Neural crest cell (in vitro differentiated cells): ENCODE results near the gene NIPSNAP2. TPM values are rescaled to one million over a fixed set of nuclear protein-coding genes. Genes with fewer than 3 reads are reported as not detected.
"Not testable (repeated sequence)": the region's sequence is repeated elsewhere in the genome, so short reads cannot be mapped to it uniquely, and the experiment has no call there.

Experiments used
- DNase-seq: peaks from one replicate; pipeline ENCODE4 v3.0.0; 2021; ENCODE audit warnings: low read depth, mixed read lengths, low spot score
- H3K27ac Mint-ChIP-seq: one replicate; pipeline ENCODE4 v1.8.0; 2021; ENCODE audit warnings: mild to moderate bottlenecking, mixed read lengths; ENCODE audit not compliant: unreplicated experiment
- H3K27me3 Mint-ChIP-seq: 2 replicates; pipeline ENCODE4 v1.8.0; 2021; ENCODE audit warnings: low read depth, mild to moderate bottlenecking, mixed read lengths
- H3K36me3 Mint-ChIP-seq: 2 replicates; pipeline ENCODE4 v1.8.0; 2021; ENCODE audit warnings: low read depth, mild to moderate bottlenecking, mixed read lengths
- H3K4me1 Mint-ChIP-seq: 2 replicates; pipeline ENCODE4 v1.8.0; 2021; ENCODE audit warnings: mixed read lengths
- H3K4me3 Mint-ChIP-seq: one replicate; pipeline ENCODE4 v1.8.0; 2021; ENCODE audit warnings: mild to moderate bottlenecking, mixed read lengths
- H3K9me3 Mint-ChIP-seq: 2 replicates; pipeline ENCODE4 v1.8.0; 2021; ENCODE audit warnings: mixed read lengths
- total RNA-seq: library from RNA; stranded (reverse); gene quantifications from 2 replicates; pipeline ENCODE4 v1.2.1, GENCODE V29; 2021
- TF ChIP-seq, protein P1 (sequence below): fragments of 200-600 bp; sonication (generic); conservative IDR thresholded peaks from 2 replicates; pipeline ENCODE4 v1.5.0; 2021; ENCODE audit warnings: antibody characterized with exemption, mild to moderate bottlenecking

Gene NIPSNAP2
- total RNA-seq, 1 donor from 2014 or later: 51.2 TPM

DNA sequence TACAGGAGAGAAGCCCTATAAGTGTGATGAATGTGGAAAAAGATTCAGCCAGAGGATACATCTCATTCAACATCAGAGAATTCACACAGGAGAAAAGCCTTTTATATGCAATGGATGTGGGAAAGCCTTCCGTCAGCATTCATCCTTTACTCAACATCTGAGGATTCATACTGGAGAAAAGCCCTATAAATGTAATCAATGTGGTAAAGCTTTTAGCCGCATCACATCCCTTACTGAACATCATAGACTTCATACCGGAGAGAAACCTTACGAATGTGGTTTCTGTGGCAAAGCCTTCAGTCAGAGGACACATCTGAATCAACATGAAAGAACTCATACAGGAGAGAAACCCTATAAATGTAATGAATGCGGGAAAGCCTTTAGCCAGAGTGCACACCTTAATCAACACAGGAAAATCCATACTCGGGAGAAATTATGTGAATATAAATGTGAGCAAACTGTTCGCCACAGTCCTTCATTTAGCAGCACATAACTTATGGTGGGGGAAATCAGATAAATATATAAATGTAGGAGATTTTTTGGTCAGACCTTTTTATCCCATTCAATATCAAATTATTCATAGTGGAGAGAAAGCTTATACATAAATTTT lies 24.8 kb upstream of the NIPSNAP2 start:
- peaks cover 61% of the 10 kb centered on the region for H3K36me3 Mint-ChIP-seq
- TF ChIP-seq, protein P1, sequence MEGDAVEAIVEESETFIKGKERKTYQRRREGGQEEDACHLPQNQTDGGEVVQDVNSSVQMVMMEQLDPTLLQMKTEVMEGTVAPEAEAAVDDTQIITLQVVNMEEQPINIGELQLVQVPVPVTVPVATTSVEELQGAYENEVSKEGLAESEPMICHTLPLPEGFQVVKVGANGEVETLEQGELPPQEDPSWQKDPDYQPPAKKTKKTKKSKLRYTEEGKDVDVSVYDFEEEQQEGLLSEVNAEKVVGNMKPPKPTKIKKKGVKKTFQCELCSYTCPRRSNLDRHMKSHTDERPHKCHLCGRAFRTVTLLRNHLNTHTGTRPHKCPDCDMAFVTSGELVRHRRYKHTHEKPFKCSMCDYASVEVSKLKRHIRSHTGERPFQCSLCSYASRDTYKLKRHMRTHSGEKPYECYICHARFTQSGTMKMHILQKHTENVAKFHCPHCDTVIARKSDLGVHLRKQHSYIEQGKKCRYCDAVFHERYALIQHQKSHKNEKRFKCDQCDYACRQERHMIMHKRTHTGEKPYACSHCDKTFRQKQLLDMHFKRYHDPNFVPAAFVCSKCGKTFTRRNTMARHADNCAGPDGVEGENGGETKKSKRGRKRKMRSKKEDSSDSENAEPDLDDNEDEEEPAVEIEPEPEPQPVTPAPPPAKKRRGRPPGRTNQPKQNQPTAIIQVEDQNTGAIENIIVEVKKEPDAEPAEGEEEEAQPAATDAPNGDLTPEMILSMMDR: no peak
- no peak overlapping the region for H3K4me3 Mint-ChIP-seq
- no peak overlapping the region for H3K27ac Mint-ChIP-seq
- H3K27me3 Mint-ChIP-seq: no peaks in the 10 kb centered on the region
- no peak for DNase-seq
- peaks cover 25% of the 10 kb centered on the region for H3K9me3 Mint-ChIP-seq
- no peaks in the 10 kb centered on the region for H3K4me1 Mint-ChIP-seq

- no peak for DNase-seq
- no peak overlapping the region for H3K27ac Mint-ChIP-seq
- TF ChIP-seq, protein P1: no peak
- H3K9me3 Mint-ChIP-seq: peaks cover 12% of the 10 kb centered on the region
- H3K4me3 Mint-ChIP-seq: no peak overlapping the region
- peaks cover under 1% of the 10 kb centered on the region for H3K4me1 Mint-ChIP-seq
- no peaks in the 10 kb centered on the region for H3K27me3 Mint-ChIP-seq
- H3K36me3 Mint-ChIP-seq: peaks cover 28% of the 10 kb centered on the region
Observed at GRCh38 chr7:55946545-55946944, 17.8 kb upstream of the NIPSNAP2 start.

GRCh38 chr7:55951637-55952351 lies 12.6 kb upstream of the NIPSNAP2 start, which contains the start of gene MRPS17:
TSS of gene MRPS17 (plus strand) at chr7:55951877. CDS start at chr7:55953196, 1,319 bp downstream.
- Mint-ChIP-seq H3K4me3 (peak within 1 kb of the TSS; percentile 98), H3K27ac (peak within 1 kb of the TSS; percentile 95), H3K27me3 (no peaks in the 10 kb centered on the region), H3K4me1 (peaks cover 13% of the 10 kb centered on the region), H3K36me3 (peaks cover 13% of the 10 kb centered on the region), H3K9me3 (no peaks in the 10 kb centered on the region)
- DNase-seq: peak; percentile 80
- TF ChIP-seq, protein P1: peak; percentile 13

DNA sequence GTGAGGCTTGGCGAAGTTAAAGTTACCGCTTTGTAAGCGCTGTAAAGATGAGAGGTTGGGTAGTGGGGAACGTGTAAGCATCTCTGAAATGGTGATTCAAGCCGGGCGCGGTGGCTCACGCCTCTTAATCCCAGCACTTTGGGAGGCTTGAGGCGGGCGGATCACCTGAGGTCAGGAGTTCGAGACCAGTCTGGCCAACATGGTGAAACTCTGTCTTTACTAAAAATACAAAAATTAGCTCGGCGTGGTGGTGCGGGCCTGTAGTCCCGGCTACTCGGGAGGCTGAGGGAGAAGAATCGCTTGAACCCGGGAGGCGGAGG lies 12.1 kb upstream of the NIPSNAP2 start:
- Mint-ChIP-seq H3K4me3 (peak overlapping the region; percentile 98), H3K4me1 (peaks cover 13% of the 10 kb centered on the region), H3K36me3 (peaks cover 13% of the 10 kb centered on the region), H3K27ac (peak overlapping the region; percentile 95)
- not testable (repeated sequence) for DNase-seq, H3K27me3 Mint-ChIP-seq, H3K9me3 Mint-ChIP-seq

GRCh38 chr7:55953707-55954475 lies 10.5 kb upstream of the NIPSNAP2 start:
- DNase-seq: no peak
- Mint-ChIP-seq H3K4me1 (peaks cover 13% of the 10 kb centered on the region), H3K9me3 (no peaks in the 10 kb centered on the region), H3K36me3 (peaks cover 15% of the 10 kb centered on the region), H3K4me3 (peak overlapping the region; percentile 85), H3K27me3 (no peaks in the 10 kb centered on the region), H3K27ac (no peak overlapping the region)
- TF ChIP-seq, protein P1: no peak
